ENCODE data around the gene ZFYVE28.

The ZFYVE28 gene

DNA sequence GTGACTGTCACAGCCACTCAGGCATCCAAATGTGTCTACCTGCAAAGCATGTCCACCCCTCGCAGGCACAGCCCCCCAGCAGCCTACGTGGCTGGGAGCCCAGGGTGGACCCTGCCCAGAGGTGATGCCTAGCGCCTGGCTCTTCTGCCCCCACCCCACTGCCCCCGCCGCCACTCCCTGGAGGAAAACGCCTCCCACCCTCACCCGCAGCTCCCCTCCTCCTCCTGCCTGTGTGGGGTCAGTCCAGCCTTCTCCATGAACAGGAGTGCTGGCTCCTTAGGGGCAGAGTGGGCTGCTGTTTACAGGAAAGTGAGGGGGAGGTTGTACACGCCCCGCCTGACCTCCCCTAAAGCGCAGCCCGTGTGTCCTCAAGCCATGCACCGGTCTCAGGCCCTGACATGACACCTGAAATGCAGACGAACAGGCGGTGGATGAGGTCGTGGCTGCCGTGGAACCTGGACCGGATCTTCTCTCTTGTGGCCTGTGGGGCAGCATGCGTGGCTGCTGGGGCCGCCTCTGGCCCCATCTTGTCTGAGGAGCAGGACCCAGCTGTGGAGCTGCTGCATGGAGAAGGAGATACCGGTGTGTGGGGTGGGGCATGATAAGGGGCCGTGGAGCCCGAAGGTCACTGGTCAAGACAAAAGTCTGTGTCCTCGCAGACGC is 144.7 kb downstream of the ZFYVE28 start:
- H2BK5ac ChIP-seq (ENCODE audit: low read length): no peak overlapping the region
- no peaks in the 10 kb centered on the region for H3K79me2 ChIP-seq (ENCODE audit: control insufficient read depth, insufficient read depth, low read length)
- no peak overlapping the region for H3K27ac ChIP-seq (ENCODE audit: low read depth, low read length)
- no CpG with 5 or more reads among the region's 24 CpGs for WGBS (ENCODE audit: extremely low coverage, insufficient coverage, low lambda C conversion rate)
- no peaks in the 10 kb centered on the region for H3K79me1 ChIP-seq (ENCODE audit: low read length)
- no peak overlapping the region for H3K4me2 ChIP-seq (ENCODE audit: low read length)
- no peaks in the 10 kb centered on the region for H3K27me3 ChIP-seq (ENCODE audit: insufficient read depth, low read length, poor library complexity)
- H2AK5ac ChIP-seq (ENCODE audit: low read length): no peak overlapping the region
- no peak overlapping the region for H3K23ac ChIP-seq (ENCODE audit: low read length)
- H2BK15ac ChIP-seq (replicated peaks; ENCODE audit: low read depth): no peak overlapping the region
- no peaks in the 10 kb centered on the region for H3K36me3 ChIP-seq (ENCODE audit: control insufficient read depth, insufficient read depth, low read length)
- no peak overlapping the region for H3K9ac ChIP-seq (ENCODE audit: low read length)
- H2BK120ac ChIP-seq (ENCODE audit: low read depth, low read length): no peak overlapping the region
- DNase-seq: no peak
- H3K4me3 ChIP-seq (ENCODE audit: low read length): no peak overlapping the region
- no peak overlapping the region for H3K18ac ChIP-seq (ENCODE audit: low read length)
- H3K4me1 ChIP-seq (ENCODE audit: control insufficient read depth, low read depth, low read length): no peaks in the 10 kb centered on the region
- H4K8ac ChIP-seq (ENCODE audit: low read depth, low read length): no peak overlapping the region
- H3K56ac ChIP-seq (ENCODE audit: low read length): no peak overlapping the region
- H4K5ac ChIP-seq (ENCODE audit: low read length): no peak overlapping the region
- no peak overlapping the region for H3K4ac ChIP-seq (ENCODE audit: low read depth, low read length)

DNA sequence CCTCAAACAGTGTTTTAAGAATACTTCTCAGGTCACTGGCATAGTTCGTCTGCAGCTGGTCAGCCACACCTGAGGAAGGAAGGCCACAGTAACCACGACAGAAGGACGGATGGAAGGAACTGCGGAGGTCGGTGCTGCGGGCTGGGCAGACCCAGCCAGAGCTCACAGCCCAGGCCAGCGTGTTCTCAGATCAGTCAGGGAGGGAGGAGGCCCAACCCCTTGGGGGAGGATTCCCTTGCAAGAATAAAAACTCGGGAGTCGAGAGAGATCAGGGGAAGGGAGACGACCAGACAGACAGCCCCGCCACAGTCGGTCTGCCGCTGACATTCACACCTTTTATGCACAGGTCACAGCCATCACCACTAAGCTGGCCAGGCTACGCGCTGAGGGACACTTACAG is 145.2 kb downstream of the ZFYVE28 start:
- no peaks in the 10 kb centered on the region for H3K36me3 ChIP-seq (ENCODE audit: control insufficient read depth, insufficient read depth, low read length)
- no peak overlapping the region for H3K56ac ChIP-seq (ENCODE audit: low read length)
- no peak overlapping the region for H3K4me3 ChIP-seq (ENCODE audit: low read length)
- WGBS (ENCODE audit: extremely low coverage, insufficient coverage, low lambda C conversion rate): no CpG with 5 or more reads among the region's 15 CpGs
- no peaks in the 10 kb centered on the region for H3K79me2 ChIP-seq (ENCODE audit: control insufficient read depth, insufficient read depth, low read length)
- no peak overlapping the region for H3K4me2 ChIP-seq (ENCODE audit: low read length)
- no peak overlapping the region for H2BK120ac ChIP-seq (ENCODE audit: low read depth, low read length)
- no peak overlapping the region for H3K4ac ChIP-seq (ENCODE audit: low read depth, low read length)
- H3K18ac ChIP-seq (ENCODE audit: low read length): no peak overlapping the region
- no peaks in the 10 kb centered on the region for H3K4me1 ChIP-seq (ENCODE audit: control insufficient read depth, low read depth, low read length)
- no peak overlapping the region for H4K5ac ChIP-seq (ENCODE audit: low read length)
- no peak overlapping the region for H2BK5ac ChIP-seq (ENCODE audit: low read length)
- H4K8ac ChIP-seq (ENCODE audit: low read depth, low read length): no peak overlapping the region
- no peak overlapping the region for H3K9ac ChIP-seq (ENCODE audit: low read length)
- H3K79me1 ChIP-seq (ENCODE audit: low read length): no peaks in the 10 kb centered on the region
- no peak overlapping the region for H3K23ac ChIP-seq (ENCODE audit: low read length)
- H3K27ac ChIP-seq (ENCODE audit: low read depth, low read length): no peak overlapping the region
- DNase-seq: no peak
- H2BK15ac ChIP-seq (replicated peaks; ENCODE audit: low read depth): no peak overlapping the region
- no peak overlapping the region for H2AK5ac ChIP-seq (ENCODE audit: low read length)
- no peaks in the 10 kb centered on the region for H3K27me3 ChIP-seq (ENCODE audit: insufficient read depth, low read length, poor library complexity)

- no peaks in the 10 kb centered on the region for H3K27me3 ChIP-seq (ENCODE audit: insufficient read depth, low read length, poor library complexity)
- no peak overlapping the region for H4K8ac ChIP-seq (ENCODE audit: low read depth, low read length)
- no peak overlapping the region for H3K4me3 ChIP-seq (ENCODE audit: low read length)
- H3K4me2 ChIP-seq (ENCODE audit: low read length): no peak overlapping the region
- no peak overlapping the region for H3K4ac ChIP-seq (ENCODE audit: low read depth, low read length)
- H4K5ac ChIP-seq (ENCODE audit: low read length): no peak overlapping the region
- H2AK5ac ChIP-seq (ENCODE audit: low read length): no peak overlapping the region
- DNase-seq: no peak
- no peak overlapping the region for H3K9ac ChIP-seq (ENCODE audit: low read length)
- no CpG with 5 or more reads among the region's 6 CpGs for WGBS (ENCODE audit: extremely low coverage, insufficient coverage, low lambda C conversion rate)
- no peak overlapping the region for H2BK120ac ChIP-seq (ENCODE audit: low read depth, low read length)
- no peak overlapping the region for H3K56ac ChIP-seq (ENCODE audit: low read length)
- no peaks in the 10 kb centered on the region for H3K36me3 ChIP-seq (ENCODE audit: control insufficient read depth, insufficient read depth, low read length)
- H2BK5ac ChIP-seq (ENCODE audit: low read length): no peak overlapping the region
- H3K79me2 ChIP-seq (ENCODE audit: control insufficient read depth, insufficient read depth, low read length): no peaks in the 10 kb centered on the region
- H3K18ac ChIP-seq (ENCODE audit: low read length): no peak overlapping the region
- no peak overlapping the region for H2BK15ac ChIP-seq (replicated peaks; ENCODE audit: low read depth)
- H3K4me1 ChIP-seq (ENCODE audit: control insufficient read depth, low read depth, low read length): no peaks in the 10 kb centered on the region
- no peak overlapping the region for H3K23ac ChIP-seq (ENCODE audit: low read length)
- no peaks in the 10 kb centered on the region for H3K79me1 ChIP-seq (ENCODE audit: low read length)
- H3K27ac ChIP-seq (ENCODE audit: low read depth, low read length): no peak overlapping the region
Measured at GRCh38 chr4:2272828-2273120, 145.7 kb downstream of the ZFYVE28 start.

DNA sequence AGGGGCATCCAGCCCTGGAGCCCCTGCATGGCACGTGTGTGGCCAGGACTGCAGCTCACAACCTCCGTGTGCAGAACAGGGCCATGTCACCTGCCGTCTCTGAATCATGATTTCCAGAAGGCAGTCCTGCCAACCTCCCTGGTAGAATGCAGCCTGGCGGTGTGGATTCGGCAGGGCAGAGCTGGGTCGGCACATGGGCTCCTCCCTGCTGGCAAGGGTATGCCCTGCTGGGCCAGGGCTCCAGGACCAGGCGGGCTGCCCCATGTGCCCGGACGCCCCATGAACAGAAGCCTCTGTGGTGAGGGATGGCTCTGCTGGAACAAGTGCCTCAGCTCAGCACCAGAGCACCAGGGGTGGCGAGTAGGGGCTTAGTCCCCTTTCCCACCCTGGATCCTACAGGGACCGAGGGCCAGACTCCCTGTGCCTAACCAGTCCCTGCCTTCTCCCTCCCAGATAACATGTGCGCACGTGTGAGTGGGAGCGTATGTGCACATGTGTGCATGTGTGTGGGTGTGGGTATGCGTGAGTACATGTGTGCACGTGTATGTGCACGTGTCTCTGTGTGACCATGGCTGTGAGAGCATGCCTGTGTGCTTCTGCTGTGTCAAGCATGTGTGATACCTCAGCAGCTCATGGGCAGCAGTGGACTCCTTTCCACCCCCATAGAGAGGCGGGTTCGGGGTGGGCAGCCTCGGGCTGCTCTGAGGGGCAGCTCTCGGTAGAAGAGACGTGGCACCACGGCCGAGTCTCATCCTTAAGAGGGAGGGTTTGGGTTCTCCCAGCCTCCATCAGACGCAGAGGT is 146.2 kb downstream of the ZFYVE28 start:
- Histone ChIP-seq H3K36me3 (ENCODE audit: control insufficient read depth, insufficient read depth, low read length) (no peaks in the 10 kb centered on the region), H4K5ac (ENCODE audit: low read length) (no peak overlapping the region), H3K4me2 (ENCODE audit: low read length) (no peak overlapping the region), H2BK120ac (ENCODE audit: low read depth, low read length) (no peak overlapping the region), H4K8ac (ENCODE audit: low read depth, low read length) (no peak overlapping the region), H3K9ac (ENCODE audit: low read length) (no peak overlapping the region), H3K4me3 (ENCODE audit: low read length) (no peak overlapping the region), H2AK5ac (ENCODE audit: low read length) (no peak overlapping the region), H3K27ac (ENCODE audit: low read depth, low read length) (no peak overlapping the region), H3K4ac (ENCODE audit: low read depth, low read length) (no peak overlapping the region), H3K18ac (ENCODE audit: low read length) (no peak overlapping the region), H3K56ac (ENCODE audit: low read length) (no peak overlapping the region), H3K23ac (ENCODE audit: low read length) (no peak overlapping the region), H2BK5ac (ENCODE audit: low read length) (no peak overlapping the region), H2BK15ac (replicated peaks; ENCODE audit: low read depth) (no peak overlapping the region), H3K79me1 (ENCODE audit: low read length) (no peaks in the 10 kb centered on the region), H3K27me3 (ENCODE audit: insufficient read depth, low read length, poor library complexity) (no peaks in the 10 kb centered on the region), H3K4me1 (ENCODE audit: control insufficient read depth, low read depth, low read length) (no peaks in the 10 kb centered on the region), H3K79me2 (ENCODE audit: control insufficient read depth, insufficient read depth, low read length) (no peaks in the 10 kb centered on the region)
- DNase-seq: no peak
- no CpG with 5 or more reads among the region's 25 CpGs for WGBS (ENCODE audit: extremely low coverage, insufficient coverage, low lambda C conversion rate)

DNA sequence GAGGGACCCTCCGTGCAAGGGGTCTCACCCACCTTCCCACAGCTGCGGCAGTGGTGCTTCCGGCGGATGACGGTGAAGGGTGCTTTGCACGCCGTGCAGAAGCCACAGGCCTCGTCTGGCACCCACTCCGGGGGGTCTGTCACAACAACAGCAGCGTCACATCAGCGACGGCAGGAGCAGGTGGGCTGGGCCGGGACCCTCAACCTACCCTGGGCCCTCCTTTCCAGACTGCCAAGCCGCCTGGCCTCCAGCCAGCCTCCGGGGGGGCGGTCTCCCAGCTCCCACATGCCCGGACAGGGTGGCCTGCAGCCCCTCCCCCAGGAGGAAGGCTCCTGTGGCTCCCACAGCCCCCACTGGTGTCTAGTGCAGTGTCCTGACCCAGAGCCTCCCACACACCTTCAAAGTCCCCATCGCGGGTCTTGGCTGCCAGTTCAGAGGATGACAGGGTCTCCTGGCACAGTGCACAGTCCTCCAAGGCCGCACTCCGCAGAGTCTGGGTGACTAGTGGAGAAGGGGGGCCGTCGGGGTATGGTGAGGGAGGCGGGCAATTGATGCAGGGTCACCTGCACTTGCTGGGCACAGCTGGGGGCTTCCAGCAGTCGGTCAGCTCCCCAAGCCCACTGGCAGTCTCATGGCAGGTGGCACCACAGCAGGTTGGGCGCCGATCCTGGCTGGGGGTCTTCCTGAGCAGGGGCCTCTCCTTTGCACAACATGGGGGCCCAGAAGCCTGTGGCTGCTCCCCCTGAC is 147.0 kb downstream of the ZFYVE28 start:
- no peak overlapping the region for H3K4ac ChIP-seq (ENCODE audit: low read depth, low read length)
- no peak overlapping the region for H3K27ac ChIP-seq (ENCODE audit: low read depth, low read length)
- no peak overlapping the region for H3K4me2 ChIP-seq (ENCODE audit: low read length)
- H4K8ac ChIP-seq (ENCODE audit: low read depth, low read length): no peak overlapping the region
- DNase-seq: no peak
- H4K5ac ChIP-seq (ENCODE audit: low read length): no peak overlapping the region
- no peak overlapping the region for H2BK120ac ChIP-seq (ENCODE audit: low read depth, low read length)
- no peaks in the 10 kb centered on the region for H3K79me1 ChIP-seq (ENCODE audit: low read length)
- no peaks in the 10 kb centered on the region for H3K4me1 ChIP-seq (ENCODE audit: control insufficient read depth, low read depth, low read length)
- H2AK5ac ChIP-seq (ENCODE audit: low read length): no peak overlapping the region
- H3K79me2 ChIP-seq (ENCODE audit: control insufficient read depth, insufficient read depth, low read length): no peaks in the 10 kb centered on the region
- no peak overlapping the region for H2BK5ac ChIP-seq (ENCODE audit: low read length)
- no peaks in the 10 kb centered on the region for H3K36me3 ChIP-seq (ENCODE audit: control insufficient read depth, insufficient read depth, low read length)
- H3K9ac ChIP-seq (ENCODE audit: low read length): no peak overlapping the region
- no peak overlapping the region for H3K18ac ChIP-seq (ENCODE audit: low read length)
- no peak overlapping the region for H3K4me3 ChIP-seq (ENCODE audit: low read length)
- no peak overlapping the region for H3K56ac ChIP-seq (ENCODE audit: low read length)
- H2BK15ac ChIP-seq (replicated peaks; ENCODE audit: low read depth): no peak overlapping the region
- H3K23ac ChIP-seq (ENCODE audit: low read length): no peak overlapping the region
- H3K27me3 ChIP-seq (ENCODE audit: insufficient read depth, low read length, poor library complexity): no peaks in the 10 kb centered on the region
- no CpG with 5 or more reads among the region's 27 CpGs for WGBS (ENCODE audit: extremely low coverage, insufficient coverage, low lambda C conversion rate)
